Thyroid gland (tissue), 4 donors: ENCODE measurements around the gene NACA2. TPM values are rescaled to one million over a fixed set of nuclear protein-coding genes. Genes with fewer than 3 reads are reported as not detected.

ENCODE experiments used
- DNase-seq, 2 donors: peaks; one replicate each; pipeline ENCODE4 v3.0.0-alpha.2; 2019
- H3K27ac ChIP-seq, 3 donors: fragments of 200-600 bp; sonication (generic); 1 replicate in 2 of 3; 2 replicates in 1 of 3; pipeline ENCODE4 v1.5.1; 2016 to 2019; ENCODE audit warnings: mild to moderate bottlenecking in 1 of 3, moderate library complexity in 1 of 3
- H3K27me3 ChIP-seq: fragments of 200-600 bp; sonication (generic); one replicate; pipeline ENCODE4 v1.5.1; 2019
- H3K36me3 ChIP-seq, 2 donors: fragments of 200-600 bp; sonication (generic); one replicate each; pipeline ENCODE4 v1.5.1; 2016 to 2019
- H3K4me1 ChIP-seq, 2 donors: fragments of 200-600 bp; sonication (generic); one replicate each; pipeline ENCODE4 v1.5.1; 2017 to 2019
- H3K4me3 ChIP-seq, 3 donors: fragments of 200-600 bp; sonication (generic); replicated peaks in 1 of 3; 1 replicate in 2 of 3; 2 replicates in 1 of 3; pipeline ENCODE4 v1.5.1; 2016; ENCODE audit warnings: mild to moderate bottlenecking in 1 of 3
- H3K9me3 ChIP-seq: fragments of 200-600 bp; sonication (generic); one replicate; pipeline ENCODE4 v1.5.1; 2017
- CTCF ChIP-seq, 6 experiments: fragments of 200-600 bp in 3 of 6; fragments of 450-650 bp in 3 of 6; sonication (generic) in 3 of 6; IDR thresholded peaks; one replicate each; pipeline ENCODE4 v1.5.1; 2016 to 2019; ENCODE audit warnings: antibody characterized with exemption in 6 of 6, mild to moderate bottlenecking in 2 of 6, inconsistent platforms in 1 of 6, moderate library complexity in 1 of 6
- POLR2A ChIP-seq, 2 donors: fragments of 450-650 bp; IDR thresholded peaks; one replicate each; pipeline ENCODE4 v1.6.1; 2017; ENCODE audit warnings: antibody characterized with exemption in 2 of 2, mild to moderate bottlenecking in 2 of 2, moderate library complexity in 1 of 2
- WGBS, 2 donors: methylation state at CpG; one replicate each; pipeline ENCODE4 v1.1.5; 2017; 5-methylcytosine and 5-hydroxymethylcytosine counted together
- intact Hi-C: fragments of 100-400 bp; cut with DNase I; formaldehyde crosslinking; loops from one replicate; pipeline ENCODE4 v1.15.1; 2023
- total RNA-seq, 4 donors: library from RNA; depleted of rRNA; stranded (reverse); fragments of >200 nt; gene quantifications; one replicate each; pipeline ENCODE4 v1.2.3, GENCODE V29; 2016

NACA2 gene
- total RNA-seq, 4 donors from 2014 or later, result not detected

DNA sequence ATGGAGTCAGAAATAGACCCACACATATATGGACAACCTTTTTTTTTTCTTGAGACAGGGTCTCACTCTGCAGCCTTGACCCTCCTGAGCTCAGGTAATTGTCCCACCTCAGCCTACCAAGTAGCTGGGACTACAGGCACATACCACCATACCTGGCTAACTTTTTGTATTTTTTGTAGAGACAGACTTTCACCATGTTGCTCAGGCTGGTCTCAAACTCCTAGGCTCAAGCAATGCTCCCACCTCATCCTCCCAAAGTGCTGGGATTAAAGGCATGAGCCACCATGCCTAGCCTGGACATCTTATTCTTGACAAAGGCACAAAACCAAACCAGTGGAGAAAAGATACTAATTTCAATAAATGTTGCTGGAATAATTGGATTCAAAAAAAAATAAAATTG, 14.7 kb upstream of the NACA2 start:
- Histone ChIP-seq H3K4me1 (no peaks in the 10 kb centered on the region), H3K4me3 (no peak overlapping the region), H3K27ac (no peak overlapping the region), H3K9me3 (no peaks in the 10 kb centered on the region), H3K27me3 (no peaks in the 10 kb centered on the region), H3K36me3 (no peaks in the 10 kb centered on the region)
- DNase-seq, result no peak
- intact Hi-C loops, result no loop called here
- no peak for TF ChIP-seq CTCF (IDR thresholded peaks at IDR 0.05)
- no peak for TF ChIP-seq POLR2A (IDR thresholded peaks at IDR 0.05)

GRCh38 chr17:61601297-61601696, 10.3 kb upstream of the NACA2 start:
- Histone ChIP-seq H3K27ac (no peak overlapping the region), H3K36me3 (no peaks in the 10 kb centered on the region), H3K27me3 (no peaks in the 10 kb centered on the region), H3K4me1 (no peaks in the 10 kb centered on the region), H3K4me3 (no peak overlapping the region), H3K9me3 (no peaks in the 10 kb centered on the region)
- TF ChIP-seq CTCF (IDR thresholded peaks at IDR 0.05) (no peak), POLR2A (IDR thresholded peaks at IDR 0.05) (no peak)
- intact Hi-C loops, result no loop called here
- 88 to 89% methylated on average over 4 of the region's 4 CpGs for WGBS, 2 donors
- DNase-seq, result no peak

DNA sequence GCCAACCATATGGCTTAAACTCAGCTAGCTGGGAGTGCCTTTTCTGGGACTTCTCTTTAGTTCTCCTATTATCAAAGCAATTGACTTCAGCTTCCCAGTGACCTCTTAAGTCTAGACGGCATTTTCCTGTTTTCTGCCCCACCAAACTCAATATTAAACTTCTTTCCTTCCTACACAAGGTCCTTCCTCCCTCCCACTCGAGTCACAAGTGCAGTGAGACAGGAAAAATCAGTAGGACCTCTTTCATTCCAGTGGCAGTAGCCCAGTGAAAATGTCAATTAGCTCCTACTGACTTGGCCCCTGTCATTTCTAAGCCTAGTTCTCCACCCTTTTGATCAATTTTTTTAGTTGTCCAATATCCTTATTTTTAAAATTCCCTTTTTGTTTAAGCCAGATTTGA, 9.6 kb upstream of the NACA2 start:
- WGBS, 2 donors, result 27 to 28% methylated on average over 2 of the region's 2 CpGs
- H3K9me3 ChIP-seq, result no peaks in the 10 kb centered on the region
- H3K4me3 ChIP-seq, result no peak overlapping the region

GRCh38 chr17:61599608-61600007, 8.6 kb upstream of the NACA2 start:
- no peak overlapping the region for H3K4me3 ChIP-seq
- no peaks in the 10 kb centered on the region for H3K9me3 ChIP-seq
- H3K27ac ChIP-seq, result no peak overlapping the region
- H3K27me3 ChIP-seq, result no peaks in the 10 kb centered on the region
- WGBS, 2 donors, result 78 to 85% methylated on average over 3 of the region's 3 CpGs
- intact Hi-C loops, result no loop called here
- no peak for TF ChIP-seq CTCF (IDR thresholded peaks at IDR 0.05)
- no peak for TF ChIP-seq POLR2A (IDR thresholded peaks at IDR 0.05)
- DNase-seq, result no peak
- no peaks in the 10 kb centered on the region for H3K4me1 ChIP-seq
- H3K36me3 ChIP-seq, result no peaks in the 10 kb centered on the region

More for the DNA sequence above, 9.6 kb upstream of the NACA2 start:
- TF ChIP-seq CTCF (IDR thresholded peaks at IDR 0.05) (no peak), POLR2A (IDR thresholded peaks at IDR 0.05) (no peak)
- no peak for DNase-seq
- Histone ChIP-seq H3K4me1 (no peaks in the 10 kb centered on the region), H3K27ac (no peak overlapping the region), H3K27me3 (no peaks in the 10 kb centered on the region), H3K36me3 (no peaks in the 10 kb centered on the region)
- intact Hi-C loops, result no loop called here

GRCh38 chr17:61598014-61598413, 7.0 kb upstream of the NACA2 start:
- intact Hi-C loops, result no loop called here
- H3K27me3 ChIP-seq, result no peaks in the 10 kb centered on the region
- 64% methylated on average over 2 of the region's 2 CpGs for WGBS, 2 donors
- no peak overlapping the region for H3K4me3 ChIP-seq
- no peaks in the 10 kb centered on the region for H3K4me1 ChIP-seq
- no peak overlapping the region for H3K27ac ChIP-seq
- no peaks in the 10 kb centered on the region for H3K9me3 ChIP-seq
- DNase-seq, result no peak
- H3K36me3 ChIP-seq, result no peaks in the 10 kb centered on the region
- TF ChIP-seq POLR2A (IDR thresholded peaks at IDR 0.05) (no peak), CTCF (IDR thresholded peaks at IDR 0.05) (no peak)
